Measurements from ENCODE around the gene SKA1. TPM values are rescaled to one million over a fixed set of nuclear protein-coding genes. Genes with fewer than 3 reads are reported as not detected.

The SKA1 gene
- total and polyA plus RNA-seq, 2 of the 13 experiments (the other 11 are each of a cell fraction or from before 2014, with no cell fraction given), result 5.3 to 21.3 TPM

DNA sequence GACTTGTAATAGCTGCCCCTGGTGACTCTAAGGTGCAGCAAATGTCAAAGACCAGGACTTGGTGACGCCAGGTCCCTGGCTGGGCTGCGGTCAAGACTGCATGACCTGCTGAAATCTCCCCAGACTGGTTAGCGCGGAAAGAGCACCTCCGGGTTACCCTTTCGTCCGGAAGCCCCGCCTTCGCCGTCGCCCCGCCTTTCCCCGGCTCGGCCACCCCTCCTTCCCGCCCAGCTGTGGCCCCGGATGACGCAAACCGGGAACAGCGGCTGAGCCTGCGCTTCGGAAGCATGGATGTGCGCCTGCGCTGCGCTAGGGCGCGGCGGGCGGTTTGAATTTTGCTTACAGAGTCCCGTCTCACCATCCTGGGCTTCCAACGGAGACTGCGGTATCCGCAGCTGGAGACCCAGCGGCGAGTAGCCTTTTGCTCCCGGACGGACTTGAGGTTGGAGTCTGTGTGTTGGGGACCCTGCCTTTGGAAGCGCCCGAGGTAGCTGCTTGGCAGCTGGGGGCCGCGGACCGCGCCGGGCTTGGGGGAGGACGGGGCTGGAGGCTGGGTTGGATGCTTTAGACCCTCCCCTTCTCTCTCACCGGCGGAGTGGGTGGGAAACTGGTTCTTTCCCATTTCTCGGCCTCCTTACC is at the start of gene SKA1 (continued):
- TF ChIP-seq, protein P1, sequence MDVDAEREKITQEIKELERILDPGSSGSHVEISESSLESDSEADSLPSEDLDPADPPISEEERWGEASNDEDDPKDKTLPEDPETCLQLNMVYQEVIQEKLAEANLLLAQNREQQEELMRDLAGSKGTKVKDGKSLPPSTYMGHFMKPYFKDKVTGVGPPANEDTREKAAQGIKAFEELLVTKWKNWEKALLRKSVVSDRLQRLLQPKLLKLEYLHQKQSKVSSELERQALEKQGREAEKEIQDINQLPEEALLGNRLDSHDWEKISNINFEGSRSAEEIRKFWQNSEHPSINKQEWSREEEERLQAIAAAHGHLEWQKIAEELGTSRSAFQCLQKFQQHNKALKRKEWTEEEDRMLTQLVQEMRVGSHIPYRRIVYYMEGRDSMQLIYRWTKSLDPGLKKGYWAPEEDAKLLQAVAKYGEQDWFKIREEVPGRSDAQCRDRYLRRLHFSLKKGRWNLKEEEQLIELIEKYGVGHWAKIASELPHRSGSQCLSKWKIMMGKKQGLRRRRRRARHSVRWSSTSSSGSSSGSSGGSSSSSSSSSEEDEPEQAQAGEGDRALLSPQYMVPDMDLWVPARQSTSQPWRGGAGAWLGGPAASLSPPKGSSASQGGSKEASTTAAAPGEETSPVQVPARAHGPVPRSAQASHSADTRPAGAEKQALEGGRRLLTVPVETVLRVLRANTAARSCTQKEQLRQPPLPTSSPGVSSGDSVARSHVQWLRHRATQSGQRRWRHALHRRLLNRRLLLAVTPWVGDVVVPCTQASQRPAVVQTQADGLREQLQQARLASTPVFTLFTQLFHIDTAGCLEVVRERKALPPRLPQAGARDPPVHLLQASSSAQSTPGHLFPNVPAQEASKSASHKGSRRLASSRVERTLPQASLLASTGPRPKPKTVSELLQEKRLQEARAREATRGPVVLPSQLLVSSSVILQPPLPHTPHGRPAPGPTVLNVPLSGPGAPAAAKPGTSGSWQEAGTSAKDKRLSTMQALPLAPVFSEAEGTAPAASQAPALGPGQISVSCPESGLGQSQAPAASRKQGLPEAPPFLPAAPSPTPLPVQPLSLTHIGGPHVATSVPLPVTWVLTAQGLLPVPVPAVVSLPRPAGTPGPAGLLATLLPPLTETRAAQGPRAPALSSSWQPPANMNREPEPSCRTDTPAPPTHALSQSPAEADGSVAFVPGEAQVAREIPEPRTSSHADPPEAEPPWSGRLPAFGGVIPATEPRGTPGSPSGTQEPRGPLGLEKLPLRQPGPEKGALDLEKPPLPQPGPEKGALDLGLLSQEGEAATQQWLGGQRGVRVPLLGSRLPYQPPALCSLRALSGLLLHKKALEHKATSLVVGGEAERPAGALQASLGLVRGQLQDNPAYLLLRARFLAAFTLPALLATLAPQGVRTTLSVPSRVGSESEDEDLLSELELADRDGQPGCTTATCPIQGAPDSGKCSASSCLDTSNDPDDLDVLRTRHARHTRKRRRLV (CRISPR knock-in tag; IDR thresholded peaks at IDR 0.05), result no peak
- no peak for TF ChIP-seq ZMYM2 (CRISPR knock-in tag; IDR thresholded peaks at IDR 0.05)
- no peak for TF ChIP-seq BCL6 (CRISPR knock-in tag; IDR thresholded peaks at IDR 0.05)
- TF ChIP-seq NCOA2 (CRISPR knock-in tag; IDR thresholded peaks at IDR 0.05), result peak; percentile 28; the same call in 1 of the 2 replicates
- TF ChIP-seq ZNF678 (CRISPR knock-in tag; IDR thresholded peaks at IDR 0.05), result no peak
- TF ChIP-seq TP53 (CRISPR knock-in tag; conservative IDR thresholded peaks at IDR 0.05), result no peak
- TF ChIP-seq KAT8 (CRISPR knock-in tag; IDR thresholded peaks at IDR 0.05), result peak; percentile 78
- TF ChIP-seq CREB1 (IDR thresholded peaks at IDR 0.05), result peak; percentile 54; the same call in 1 of the 2 replicates
- TF ChIP-seq CREB1 (CRISPR knock-in tag; IDR thresholded peaks at IDR 0.05), result peak; percentile 71
- TF ChIP-seq NR2F1 (CRISPR knock-in tag; IDR thresholded peaks at IDR 0.05), result no peak
- TF ChIP-seq, protein P2, sequence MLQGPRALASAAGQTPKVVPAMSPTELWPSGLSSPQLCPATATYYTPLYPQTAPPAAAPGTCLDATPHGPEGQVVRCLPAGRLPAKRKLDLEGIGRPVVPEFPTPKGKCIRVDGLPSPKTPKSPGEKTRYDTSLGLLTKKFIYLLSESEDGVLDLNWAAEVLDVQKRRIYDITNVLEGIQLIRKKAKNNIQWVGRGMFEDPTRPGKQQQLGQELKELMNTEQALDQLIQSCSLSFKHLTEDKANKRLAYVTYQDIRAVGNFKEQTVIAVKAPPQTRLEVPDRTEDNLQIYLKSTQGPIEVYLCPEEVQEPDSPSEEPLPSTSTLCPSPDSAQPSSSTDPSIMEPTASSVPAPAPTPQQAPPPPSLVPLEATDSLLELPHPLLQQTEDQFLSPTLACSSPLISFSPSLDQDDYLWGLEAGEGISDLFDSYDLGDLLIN (CRISPR knock-in tag; IDR thresholded peaks at IDR 0.05; ENCODE audit: borderline replicate concordance), result 0 out of 2 replicates have a peak, but pooled peaks have one; percentile 39
- no peak for TF ChIP-seq HHEX (CRISPR knock-in tag; IDR thresholded peaks at IDR 0.05)
- TF ChIP-seq TAF15 (IDR thresholded peaks at IDR 0.05; ENCODE audit: low read depth, low read length, poor library complexity, severe bottlenecking), result no peak
- TF ChIP-seq BRCA1 (CRISPR knock-in tag; IDR thresholded peaks at IDR 0.05), result peak; percentile 59; the same call in 1 of the 2 replicates
- TF ChIP-seq REPIN1 (CRISPR knock-in tag; IDR thresholded peaks at IDR 0.05; ENCODE audit: borderline replicate concordance, low read depth), result no peak; the same call in none of the 2 replicates
- peak; percentile 45 for TF ChIP-seq RBM39 (IDR thresholded peaks at IDR 0.05; ENCODE audit: low read depth, low read length, poor library complexity, severe bottlenecking)
- TF ChIP-seq, protein P3, sequence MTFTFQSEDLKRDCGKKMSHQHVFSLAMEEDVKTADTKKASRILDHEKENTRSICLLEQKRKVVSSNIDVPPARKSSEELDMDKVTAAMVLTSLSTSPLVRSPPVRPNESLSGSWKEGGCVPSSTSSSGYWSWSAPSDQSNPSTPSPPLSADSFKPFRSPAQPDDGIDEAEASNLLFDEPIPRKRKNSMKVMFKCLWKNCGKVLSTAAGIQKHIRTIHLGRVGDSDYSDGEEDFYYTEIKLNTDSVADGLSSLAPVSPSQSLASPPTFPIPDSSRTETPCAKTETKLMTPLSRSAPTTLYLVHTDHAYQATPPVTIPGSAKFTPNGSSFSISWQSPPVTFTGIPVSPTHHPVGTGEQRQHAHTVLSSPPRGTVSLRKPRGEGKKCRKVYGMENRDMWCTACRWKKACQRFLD (CRISPR knock-in tag; IDR thresholded peaks at IDR 0.05; ENCODE audit: borderline replicate concordance), result peak; percentile 55; the same call in 1 of the 2 replicates
- peak; percentile 95 to 99 for TF ChIP-seq POLR2A (IDR thresholded peaks at IDR 0.05; ENCODE audit: insufficient read depth in 1 of 2, low read depth in 2 of 2, low read length in 2 of 2)
- TF ChIP-seq ZNF562 (CRISPR knock-in tag; IDR thresholded peaks at IDR 0.05; ENCODE audit: borderline replicate concordance), result no peak
- peak; percentile 52; the same call in 1 of the 2 replicates for TF ChIP-seq CBFB (CRISPR knock-in tag; IDR thresholded peaks at IDR 0.05)
- no peak for TF ChIP-seq ZNF451 (CRISPR knock-in tag; IDR thresholded peaks at IDR 0.05)
